Testis (tissue), 2 donors: ENCODE data around the gene PLET1.

Experiments
- CTCF ChIP-seq, 3 experiments: fragments of 450-650 bp in 2 of 3; fragments of 200-600 bp in 1 of 3; sonication (generic) in 1 of 3; IDR thresholded peaks; one replicate each; pipeline ENCODE4 v1.5.1; 2016 to 2019; ENCODE audit warnings: antibody characterized with exemption in 3 of 3, mild to moderate bottlenecking in 2 of 3, moderate library complexity in 1 of 3
- POLR2A ChIP-seq: fragments of 450-650 bp; IDR thresholded peaks from one replicate; pipeline ENCODE4 v1.6.1; 2017; ENCODE audit warnings: antibody characterized with exemption, mild to moderate bottlenecking, moderate library complexity

GRCh38 chr11:112285841-112286311 lies 25.2 kb upstream of the PLET1 start:
- TF ChIP-seq CTCF (IDR thresholded peaks at IDR 0.05) = no peak
- TF ChIP-seq POLR2A = no peak
